GM20431 (cell line): ENCODE results near the gene SYT3.
"Not testable (repeated sequence)": the region's sequence is repeated elsewhere in the genome, so short reads cannot be mapped to it uniquely, and the experiment has no call there.

Experiments used
- in situ Hi-C: fragments of 300-500 bp; cut with MseI, MboI; formaldehyde crosslinking; loops from one replicate; pipeline ENCODE4 v1.15.0; 2020; ENCODE audit warnings: low sequenced_read_pairs; ENCODE audit not compliant: unreplicated experiment

Gene SYT3

DNA sequence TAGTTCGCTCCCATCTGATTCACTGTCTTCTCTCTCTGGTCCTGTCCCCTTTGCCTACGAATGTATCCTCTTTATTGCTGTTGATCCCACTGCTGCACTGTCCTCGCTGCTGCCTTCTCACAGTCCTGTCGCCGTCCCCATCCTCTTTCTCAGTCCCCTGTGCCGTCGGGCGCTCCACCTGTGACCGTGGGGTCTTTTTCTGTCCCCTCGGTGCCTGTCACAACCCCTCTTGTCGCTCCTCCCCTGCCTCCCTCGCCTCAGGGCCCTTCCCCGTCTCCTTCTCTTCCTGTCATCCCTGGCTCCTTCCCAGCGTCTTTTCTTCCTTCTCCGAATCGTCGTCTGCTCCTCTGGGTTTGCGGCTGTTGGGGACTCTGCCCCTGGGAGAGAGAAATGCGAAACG lies 32.3 kb downstream of the SYT3 start:
- in situ Hi-C loops, result no loop called here

DNA sequence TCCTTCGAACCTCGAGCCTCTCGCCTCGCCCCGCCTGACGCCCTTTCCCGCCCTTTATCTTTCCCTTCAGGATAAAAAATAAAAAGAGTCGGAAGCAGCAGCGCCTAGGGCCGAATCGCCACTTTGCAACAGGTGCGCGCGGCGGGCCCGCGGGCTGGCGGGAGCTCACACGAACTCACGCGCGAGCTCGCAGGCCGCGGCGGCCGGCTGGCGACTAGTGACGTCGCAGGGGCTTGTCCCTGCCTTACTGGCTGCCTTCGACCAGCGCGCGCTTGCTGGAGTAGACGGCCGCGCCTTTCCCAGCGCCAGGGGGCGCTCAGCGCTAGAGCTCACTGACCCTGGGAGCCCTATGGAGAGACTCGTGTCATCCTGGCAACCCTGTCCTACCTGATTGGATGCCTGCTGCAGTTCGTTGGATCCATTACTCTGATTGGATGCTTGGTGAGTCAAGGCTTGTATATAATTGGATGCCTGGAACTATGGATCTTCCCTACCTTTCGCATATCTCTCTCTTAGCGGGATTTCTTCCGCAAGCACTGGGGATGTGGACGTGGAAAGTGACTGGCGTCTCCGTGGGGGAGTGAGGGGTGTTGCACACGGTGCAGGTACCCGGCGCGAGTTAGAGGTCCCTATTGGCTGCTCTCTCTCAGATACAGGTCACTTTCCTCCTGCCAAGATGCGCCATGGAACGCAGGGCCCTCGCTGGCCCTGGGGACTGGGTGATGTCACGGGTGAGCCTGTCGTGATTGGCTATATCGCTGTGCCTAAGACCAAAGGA lies 33.4 kb downstream of the SYT3 start:
- in situ Hi-C loops, result not testable (repeated sequence)

DNA sequence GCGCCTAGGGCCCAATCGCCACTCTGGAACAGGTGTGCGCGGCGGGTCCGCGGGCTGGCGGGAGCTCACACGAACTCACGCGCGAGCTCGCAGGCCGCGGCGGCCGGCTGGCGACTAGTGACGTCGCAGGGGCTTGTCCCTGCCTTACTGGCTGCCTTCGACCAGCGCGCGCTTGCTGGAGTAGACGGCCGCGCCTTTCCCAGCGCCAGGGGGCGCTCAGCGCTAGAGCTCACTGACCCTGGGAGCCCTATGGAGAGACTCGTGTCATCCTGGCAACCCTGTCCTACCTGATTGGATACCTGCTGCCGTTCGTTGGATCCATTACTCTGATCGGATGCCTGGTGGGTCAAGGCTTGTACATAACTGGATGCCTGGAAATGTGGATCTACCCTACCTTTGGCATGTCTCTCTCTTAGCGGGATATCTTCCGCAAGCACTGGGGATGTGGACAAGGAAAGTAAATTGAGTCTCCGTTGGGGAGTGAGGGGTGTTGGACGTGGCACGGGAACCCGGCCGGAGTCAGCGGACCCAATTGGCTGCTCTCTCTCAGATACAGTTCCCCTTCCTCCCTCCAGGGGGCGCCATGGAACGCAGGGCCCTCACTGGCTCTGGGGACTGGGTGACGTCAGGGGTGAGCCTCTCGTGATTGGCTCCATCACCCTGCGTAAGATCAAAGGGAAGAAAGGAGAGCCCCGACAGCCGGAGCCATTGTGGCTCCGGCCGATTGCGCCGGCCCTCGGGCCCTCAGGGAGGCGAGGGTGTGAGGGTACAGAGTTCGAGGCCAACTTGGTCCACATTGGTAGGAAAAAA lies 35.2 kb downstream of the SYT3 start:
- in situ Hi-C loops, result not testable (repeated sequence)

DNA sequence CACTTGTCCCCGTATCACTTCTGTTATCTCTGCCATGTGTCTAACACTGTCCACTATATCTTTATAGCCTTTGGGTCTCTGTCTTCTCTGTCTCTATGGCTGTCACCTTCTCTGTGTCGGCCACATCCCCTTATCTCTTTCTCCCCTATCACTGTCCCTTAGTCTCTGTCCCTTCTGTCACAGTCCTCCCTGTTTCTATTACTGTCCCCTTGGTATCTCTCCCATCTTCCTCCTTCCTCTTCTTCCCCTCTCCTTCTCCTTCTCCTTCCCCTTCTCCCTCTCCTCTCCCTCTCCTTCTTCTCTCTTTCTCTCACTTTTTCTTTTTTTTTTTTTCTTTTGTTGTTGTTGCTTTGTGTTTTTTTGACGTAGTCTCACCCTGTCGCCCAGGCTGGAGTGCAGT lies 36.7 kb downstream of the SYT3 start:
- in situ Hi-C loops, result no loop called here

DNA sequence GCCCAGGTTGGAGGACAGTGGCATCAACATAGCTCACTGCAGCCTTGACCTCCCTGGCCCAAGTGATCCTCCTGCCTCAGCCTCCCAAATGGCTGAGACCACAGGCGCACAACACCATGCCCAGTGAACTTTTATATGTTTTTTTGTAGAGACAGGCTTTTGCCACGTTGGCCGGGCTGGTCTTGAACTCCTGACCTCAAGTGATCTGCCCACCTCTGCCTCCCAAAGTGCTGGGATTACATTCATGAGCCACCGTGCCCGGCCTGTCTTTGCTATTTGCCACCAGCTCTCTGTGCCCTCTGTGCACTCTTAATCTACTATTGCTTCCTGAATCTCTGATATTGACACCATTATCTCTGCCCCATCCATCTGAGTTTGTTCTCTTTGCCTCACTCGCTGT lies 37.2 kb downstream of the SYT3 start:
- in situ Hi-C loops, result no loop called here

DNA sequence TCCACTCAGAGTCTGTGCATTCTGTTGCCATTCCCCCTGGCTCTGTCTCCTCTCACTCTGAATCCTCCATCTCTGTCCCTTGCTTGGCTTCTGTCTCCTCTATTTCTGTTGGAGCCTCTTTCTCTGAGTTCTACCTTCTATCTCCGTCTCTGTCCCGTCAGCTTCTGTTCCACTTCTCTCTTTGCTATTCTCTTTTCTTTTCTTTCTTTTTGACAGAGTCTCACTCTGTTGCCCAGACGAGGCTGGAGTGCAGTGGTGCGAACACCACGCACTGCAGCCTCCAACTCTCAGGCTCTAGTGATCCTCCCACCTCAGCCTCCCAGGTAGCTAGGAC lies 37.6 kb downstream of the SYT3 start:
- in situ Hi-C loops, result no loop called here

DNA sequence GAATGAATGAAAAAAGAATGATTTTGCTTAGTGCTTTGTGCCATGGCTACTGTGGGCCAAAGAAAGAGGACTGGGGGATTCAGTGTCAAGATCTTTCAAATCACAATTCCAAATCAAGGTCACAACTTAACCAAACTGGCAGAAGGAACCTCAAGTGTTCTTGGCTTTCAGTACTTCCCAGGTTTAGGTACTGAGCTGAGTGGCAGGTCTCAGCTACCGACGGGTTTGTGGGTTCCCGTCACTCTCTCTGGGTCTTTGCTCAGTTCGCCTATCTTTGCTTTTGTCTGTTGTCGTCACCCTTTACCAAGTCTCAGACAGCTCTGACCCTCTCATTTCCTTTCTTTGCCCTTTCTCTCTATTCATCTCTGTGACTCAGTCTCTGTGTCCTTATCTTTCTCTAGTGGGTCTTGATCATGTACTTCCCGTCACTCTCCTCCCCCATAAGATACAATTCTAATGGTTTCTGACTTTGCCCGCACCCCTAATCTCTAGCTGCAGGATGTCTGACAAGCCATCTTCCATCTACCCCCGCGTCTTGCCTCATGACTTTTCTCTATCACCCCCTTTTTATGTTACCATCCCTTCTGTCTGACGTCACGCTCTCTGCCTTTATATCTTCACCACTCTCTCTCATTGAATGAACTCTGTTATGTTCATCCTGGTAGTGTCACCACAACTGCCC lies 38.1 kb downstream of the SYT3 start:
- in situ Hi-C loops, result no loop called here

DNA sequence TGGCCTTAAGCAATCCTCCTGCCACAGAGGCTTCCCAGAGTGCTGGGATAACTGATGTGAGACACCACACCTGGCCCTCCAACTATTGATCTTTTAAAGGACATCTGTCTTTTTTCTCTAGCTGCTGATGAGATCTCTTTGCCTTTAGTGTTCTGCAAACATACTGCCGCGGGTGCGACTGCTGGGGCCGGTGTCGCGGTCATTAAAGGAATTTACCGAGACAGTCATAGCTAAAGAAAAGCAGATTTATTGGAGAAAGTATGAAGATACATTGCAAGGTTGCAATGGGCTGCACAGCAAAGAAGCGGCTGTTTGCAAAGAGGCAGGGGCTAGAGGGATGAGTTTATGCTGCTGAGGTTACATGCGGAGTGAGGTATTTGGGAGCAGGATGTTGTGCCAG lies 40.3 kb downstream of the SYT3 start:
- in situ Hi-C loops, result no loop called here

DNA sequence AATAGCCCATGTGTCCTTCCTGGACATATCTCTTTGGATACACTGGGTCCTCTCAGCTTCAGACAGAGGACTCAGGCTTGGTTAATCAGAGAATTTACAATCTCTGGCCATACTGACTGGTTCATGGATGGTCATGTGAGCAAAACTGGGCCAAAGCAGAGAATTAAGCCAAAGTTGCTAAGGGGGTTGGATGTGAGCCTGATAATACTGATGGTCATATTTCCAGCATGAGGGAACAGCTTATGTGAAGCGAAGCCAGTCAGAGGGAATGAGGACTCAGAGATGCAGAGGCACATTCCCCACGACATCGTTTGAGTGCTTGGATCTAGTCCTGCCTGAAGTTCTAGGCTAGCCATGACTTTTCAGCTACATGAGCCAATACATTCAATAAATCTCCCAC lies 49.5 kb downstream of the SYT3 start:
- in situ Hi-C loops, result no loop called here

DNA sequence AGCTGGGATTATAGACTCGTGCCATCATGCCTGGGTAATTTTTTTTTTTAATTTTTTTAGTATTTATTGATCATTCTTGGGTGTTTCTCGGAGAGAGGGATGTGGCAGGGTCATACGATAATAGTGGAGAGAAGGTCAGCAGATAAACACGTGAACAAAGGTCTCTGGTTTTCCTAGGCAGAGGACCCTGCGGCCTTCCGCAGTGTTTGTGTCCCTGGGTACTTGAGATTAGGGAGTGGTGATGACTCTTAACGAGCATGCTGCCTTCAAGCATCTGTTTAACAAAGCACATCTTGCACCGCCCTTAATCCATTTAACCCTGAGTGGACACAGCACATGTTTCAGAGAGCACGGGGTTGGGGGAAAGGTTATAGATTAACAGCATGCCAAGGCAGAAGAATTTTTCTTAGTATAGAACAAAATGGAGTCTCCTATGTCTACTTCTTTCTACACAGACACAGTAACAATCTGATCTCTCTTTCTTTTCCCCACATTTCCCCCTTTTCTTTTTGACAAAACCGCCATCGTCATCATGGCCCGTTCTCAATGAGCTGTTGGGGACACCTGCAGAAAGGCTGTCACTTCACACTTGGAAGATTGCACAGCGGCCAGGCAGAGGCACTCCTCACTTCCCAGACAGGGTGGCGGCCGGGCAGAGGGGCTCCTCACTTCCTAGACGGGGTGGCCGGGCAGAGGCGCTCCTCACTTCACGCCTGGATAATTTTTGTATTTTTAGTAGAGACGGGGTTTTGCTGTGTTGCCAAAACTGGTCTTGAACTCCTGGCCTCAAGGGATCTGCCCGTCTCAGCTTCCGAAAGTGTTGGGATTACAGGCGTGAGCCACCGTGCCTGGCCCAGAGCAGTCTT lies 57.7 kb downstream of the SYT3 start:
- in situ Hi-C loops, result not testable (repeated sequence)

DNA sequence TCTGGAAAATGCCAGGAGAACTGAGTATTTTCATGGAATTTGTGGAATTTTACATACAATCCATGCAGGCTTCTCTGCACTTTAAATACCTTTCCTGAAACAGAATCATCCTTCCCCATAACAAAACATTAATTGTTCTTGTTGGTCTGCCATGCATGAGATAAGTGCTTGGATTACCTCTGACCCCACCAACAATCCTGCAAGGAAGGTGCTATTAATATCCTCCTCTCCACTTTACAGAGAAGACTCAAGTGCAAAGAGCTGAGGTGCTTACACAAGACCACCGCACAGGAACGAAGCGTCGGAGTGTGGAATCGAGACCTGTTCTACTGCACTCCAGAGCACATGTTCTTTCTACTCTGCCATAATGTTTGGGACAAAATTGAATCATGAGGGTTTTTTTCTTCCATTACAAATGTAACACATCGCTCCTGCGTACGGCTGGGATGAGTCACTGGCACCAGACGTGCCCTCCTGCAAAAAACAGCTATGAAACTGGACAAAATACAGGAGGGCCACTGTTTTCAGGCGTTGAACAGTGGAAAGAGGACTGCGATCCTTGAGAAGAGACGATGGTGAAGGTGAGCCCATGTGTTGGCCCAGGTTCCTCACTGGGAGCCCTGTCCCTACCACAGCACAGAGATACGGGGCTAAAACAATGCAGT lies 58.6 kb downstream of the SYT3 start:
- in situ Hi-C loops, result no loop called here

DNA sequence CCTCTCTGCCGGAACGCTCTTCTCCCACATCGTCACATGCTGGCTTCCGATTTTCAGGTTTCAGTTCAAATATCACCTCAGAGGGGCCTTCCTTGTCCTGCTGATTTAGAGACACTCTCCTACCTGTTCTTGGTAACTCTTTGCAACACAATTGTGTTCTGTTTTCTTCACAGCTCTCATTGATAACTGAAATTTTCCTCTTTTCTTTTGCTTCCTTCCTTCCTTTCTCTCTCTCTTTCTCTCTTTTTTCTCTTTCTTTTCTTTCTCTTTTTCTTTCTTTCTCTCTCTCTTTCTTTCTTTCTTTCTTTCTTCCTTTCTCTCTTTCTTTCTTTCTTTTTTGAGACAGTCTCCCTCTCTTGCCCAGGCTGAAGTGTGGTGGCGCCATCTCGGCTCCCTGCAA lies 59.4 kb downstream of the SYT3 start:
- in situ Hi-C loops, result no loop called here

DNA sequence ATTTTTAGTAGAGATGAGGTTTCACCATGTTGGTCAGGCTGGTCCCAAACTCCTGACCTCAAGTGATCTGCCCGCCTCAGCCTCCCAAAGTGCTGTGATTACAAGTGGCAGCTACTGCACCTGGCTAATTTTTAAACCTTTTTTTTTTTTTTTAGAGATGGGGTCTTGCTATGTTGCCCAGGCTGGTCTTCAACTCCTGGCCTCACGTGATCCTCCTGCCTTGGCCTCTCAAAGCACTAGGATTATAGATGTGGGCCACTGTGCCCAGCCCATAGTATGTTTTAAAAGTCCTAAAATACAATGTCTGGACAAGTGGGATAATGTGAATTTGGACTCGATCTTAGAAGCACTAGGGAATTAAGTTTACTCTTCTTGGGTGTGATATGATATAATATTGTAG lies 62.9 kb downstream of the SYT3 start:
- in situ Hi-C loops, result not testable (repeated sequence)

DNA sequence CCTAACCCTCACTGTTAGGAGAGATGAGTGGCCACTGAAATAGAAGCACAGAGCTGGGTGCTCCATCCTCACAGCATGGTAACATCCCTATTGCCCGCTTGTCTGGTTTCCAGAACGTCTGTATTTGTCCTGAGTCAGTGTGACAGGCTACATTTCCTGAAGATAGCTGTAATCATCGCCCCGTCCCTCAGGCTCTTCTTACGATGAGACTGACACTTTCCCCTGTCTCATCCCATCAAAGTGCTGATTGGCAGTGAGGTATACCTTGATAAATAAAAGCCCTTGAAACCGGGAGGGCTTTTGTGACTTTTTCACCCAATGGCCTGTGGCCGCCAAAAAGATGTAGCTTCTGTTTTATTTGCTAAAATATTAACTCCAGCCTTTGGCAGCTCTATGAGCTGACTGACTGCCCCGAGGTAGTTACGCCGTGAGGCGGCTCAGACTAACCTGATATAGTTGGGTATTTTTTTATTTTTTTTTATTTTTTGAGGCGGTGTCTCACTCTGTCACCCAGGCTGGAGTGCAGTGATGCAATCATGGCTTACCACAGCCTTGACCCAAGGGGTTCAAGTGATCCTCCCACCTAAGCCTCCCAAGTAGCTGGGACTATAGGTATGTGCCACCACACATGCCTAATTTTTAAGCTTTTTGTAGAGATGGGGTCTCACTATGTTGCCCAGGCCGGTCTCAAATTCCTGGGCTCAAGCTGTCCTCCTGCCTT lies 65.8 kb downstream of the SYT3 start:
- in situ Hi-C loops, result no loop called here
